ENCODE measurements around the gene TMTC2.

The TMTC2 gene

GRCh38 chr12:82862069-82862841 is 175.5 kb downstream of the TMTC2 start:
- no peak for DNase-seq (ENCODE audit: low spot score)
- TF ChIP-seq, protein P1, sequence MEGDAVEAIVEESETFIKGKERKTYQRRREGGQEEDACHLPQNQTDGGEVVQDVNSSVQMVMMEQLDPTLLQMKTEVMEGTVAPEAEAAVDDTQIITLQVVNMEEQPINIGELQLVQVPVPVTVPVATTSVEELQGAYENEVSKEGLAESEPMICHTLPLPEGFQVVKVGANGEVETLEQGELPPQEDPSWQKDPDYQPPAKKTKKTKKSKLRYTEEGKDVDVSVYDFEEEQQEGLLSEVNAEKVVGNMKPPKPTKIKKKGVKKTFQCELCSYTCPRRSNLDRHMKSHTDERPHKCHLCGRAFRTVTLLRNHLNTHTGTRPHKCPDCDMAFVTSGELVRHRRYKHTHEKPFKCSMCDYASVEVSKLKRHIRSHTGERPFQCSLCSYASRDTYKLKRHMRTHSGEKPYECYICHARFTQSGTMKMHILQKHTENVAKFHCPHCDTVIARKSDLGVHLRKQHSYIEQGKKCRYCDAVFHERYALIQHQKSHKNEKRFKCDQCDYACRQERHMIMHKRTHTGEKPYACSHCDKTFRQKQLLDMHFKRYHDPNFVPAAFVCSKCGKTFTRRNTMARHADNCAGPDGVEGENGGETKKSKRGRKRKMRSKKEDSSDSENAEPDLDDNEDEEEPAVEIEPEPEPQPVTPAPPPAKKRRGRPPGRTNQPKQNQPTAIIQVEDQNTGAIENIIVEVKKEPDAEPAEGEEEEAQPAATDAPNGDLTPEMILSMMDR (IDR thresholded peaks at IDR 0.05; ENCODE audit: extremely low read depth, missing control alignments) = no peak

DNA sequence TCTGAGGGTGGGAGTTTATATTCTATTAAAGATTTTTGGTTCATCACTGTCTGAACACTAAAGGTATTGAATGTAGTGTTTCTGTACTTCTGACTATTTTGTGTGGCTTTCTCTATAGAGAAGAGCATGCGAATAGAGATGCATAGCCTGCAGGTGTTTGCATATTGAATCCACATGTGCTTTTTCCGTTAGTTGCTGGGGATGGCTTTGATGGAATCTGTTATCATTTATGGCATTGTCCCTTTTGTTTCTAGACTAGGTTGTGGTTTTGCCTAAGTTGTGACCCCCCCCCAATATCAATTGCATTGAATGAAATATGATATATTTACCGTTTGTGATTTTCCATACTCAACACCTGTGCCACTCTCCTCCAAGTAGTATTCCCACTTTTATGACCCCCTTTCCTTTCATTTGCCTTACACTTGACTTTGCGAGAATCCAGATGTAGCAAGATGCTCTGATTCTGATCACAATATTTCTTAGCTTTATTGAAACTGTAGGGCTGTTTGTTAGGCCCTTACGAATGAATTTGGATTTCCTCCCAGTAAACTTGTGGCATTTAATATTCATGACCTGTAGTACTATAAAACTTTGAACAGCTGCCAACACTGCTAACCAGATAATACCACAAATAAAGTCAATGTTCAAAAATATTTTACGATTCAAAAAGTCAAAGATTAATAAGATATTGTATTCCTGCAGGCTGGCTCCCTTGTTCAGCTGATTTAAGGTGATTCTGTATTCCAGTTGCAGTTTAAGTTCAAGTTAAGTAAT is 176.4 kb downstream of the TMTC2 start:
- no peak for DNase-seq (ENCODE audit: low spot score)
- TF ChIP-seq, protein P1 (IDR thresholded peaks at IDR 0.05; ENCODE audit: extremely low read depth, missing control alignments) = no peak

DNA sequence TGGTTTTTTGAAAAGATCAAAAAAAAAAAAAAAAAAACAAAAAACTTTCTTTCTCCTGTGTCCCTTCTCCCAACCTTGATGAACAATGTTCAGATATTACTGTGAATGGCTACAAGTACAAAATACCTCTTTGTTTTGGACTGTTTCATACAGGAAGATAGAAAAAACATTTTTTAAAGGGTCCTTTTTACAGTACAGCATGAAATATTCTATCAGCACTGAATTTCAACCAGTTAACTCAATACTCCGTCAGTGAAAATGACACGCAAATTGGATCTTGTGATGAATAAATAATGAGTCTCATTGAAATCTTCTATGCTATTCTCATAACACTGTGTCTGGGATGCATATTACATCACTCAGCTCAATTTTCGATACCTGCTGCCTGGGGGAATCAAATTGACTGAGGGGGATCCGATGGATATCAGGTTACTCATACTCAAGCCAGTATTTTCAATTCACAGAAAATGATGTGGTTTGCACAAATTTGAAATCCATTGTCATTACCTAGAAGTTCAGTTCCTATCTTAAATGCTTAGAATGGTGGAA is 179.6 kb downstream of the TMTC2 start:
- TF ChIP-seq, protein P1 (IDR thresholded peaks at IDR 0.05; ENCODE audit: extremely low read depth, missing control alignments) = no peak
- no peak for DNase-seq (ENCODE audit: low spot score)

DNA sequence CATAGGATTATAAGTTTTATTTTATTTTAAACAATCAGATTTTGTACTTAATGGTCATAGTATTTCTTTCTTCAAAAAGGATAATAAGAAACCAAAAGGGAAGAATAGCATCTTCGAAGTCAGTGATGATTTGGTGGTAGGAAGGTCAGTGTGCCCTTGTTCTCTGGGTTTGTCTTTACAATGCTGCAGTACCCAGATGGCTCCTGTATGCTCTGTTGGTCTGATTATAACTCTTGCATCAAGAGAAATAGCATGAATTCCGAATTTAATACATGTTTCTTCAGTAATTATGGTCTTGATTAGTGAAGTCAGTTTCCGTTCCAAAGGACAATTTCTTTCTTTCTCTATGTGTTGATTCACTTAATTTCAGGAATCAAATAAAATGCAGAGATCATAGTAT is 180.2 kb downstream of the TMTC2 start:
- TF ChIP-seq, protein P1 (IDR thresholded peaks at IDR 0.05; ENCODE audit: extremely low read depth, missing control alignments) = no peak
- no peak for DNase-seq (ENCODE audit: low spot score)

DNA sequence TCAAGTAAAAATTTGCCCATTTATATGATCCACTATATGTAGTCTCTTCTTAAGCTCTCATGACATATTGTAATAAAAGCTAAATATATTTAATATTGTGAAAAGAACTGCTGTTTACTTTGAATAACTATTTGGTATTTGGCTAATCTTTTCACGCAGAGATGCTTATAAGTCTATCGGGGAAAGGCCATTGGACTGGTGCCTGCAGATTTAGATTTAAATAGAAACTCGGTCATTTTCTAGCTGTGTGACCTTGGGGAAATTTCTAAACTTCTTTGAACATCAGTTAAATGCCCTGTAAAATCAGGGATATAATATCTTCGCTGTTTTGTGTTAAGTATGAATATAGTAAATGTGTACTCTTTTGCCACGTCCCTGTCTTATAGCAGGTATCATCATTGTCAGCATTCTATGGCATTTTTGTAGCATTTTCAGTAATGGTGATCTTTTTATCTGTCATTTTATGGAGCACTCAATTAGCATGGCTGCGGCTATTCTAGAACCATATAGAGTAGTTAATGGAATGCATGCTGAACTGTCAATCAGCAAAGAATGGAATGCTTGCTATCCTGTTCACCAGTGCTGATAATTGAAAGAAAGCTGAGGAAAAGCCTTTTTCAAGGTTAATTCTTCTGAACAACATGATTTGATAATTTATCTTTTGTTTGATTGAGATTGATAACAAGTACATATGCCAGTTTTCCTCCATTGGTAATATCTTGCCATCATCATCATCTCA is 181.2 kb downstream of the TMTC2 start:
- DNase-seq (ENCODE audit: low spot score) = no peak
- TF ChIP-seq, protein P1 (IDR thresholded peaks at IDR 0.05; ENCODE audit: extremely low read depth, missing control alignments) = no peak

GRCh38 chr12:82870771-82871377 is 184.2 kb downstream of the TMTC2 start:
- TF ChIP-seq, protein P1 (IDR thresholded peaks at IDR 0.05; ENCODE audit: extremely low read depth, missing control alignments) = no peak
- no peak for DNase-seq (ENCODE audit: low spot score)
